SHP77 treated with DMSO at 0.1 percent for 48 hours (cell line): ENCODE measurements around the gene CNN1.

Experiments used
- DNase-seq: peaks from one replicate; lab custom pipeline; 2025; lab: John Stamatoyannopoulos, UW

The CNN1 gene

GRCh38 chr19:11538232-11539036 is at the start of gene CNN1:
TSS of gene CNN1 (plus strand) at chr19:11538851. CDS start at chr19:11538928, 77 bp downstream.
- no peak for DNase-seq

- no peak for DNase-seq
Measured at GRCh38 chr19:11489378-11489777, 49.3 kb upstream of the CNN1 start.

- no peak for DNase-seq
Measured at GRCh38 chr19:11494634-11495285, 43.9 kb upstream of the CNN1 start.

DNA sequence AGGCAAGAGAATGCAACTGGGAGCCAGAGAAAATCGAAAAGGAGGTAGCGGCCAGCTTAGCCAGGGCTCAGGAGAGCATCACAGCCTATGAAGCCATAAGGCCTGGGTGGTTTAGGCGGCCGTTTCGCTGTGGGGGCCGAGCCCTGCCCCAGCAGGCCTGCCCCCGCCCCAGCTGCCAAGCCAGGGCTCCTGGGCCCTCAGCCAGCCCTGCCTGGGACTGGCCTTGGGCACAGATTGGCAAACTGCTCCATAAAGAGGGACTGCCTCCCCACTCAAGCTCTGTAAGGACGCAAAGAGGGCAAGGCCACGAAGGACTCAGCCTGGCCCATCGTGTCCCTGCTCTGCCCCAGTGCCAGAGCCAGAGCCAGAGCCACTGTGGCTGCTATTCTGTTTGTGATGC is 43.2 kb upstream of the CNN1 start:
- DNase-seq = no peak

DNA sequence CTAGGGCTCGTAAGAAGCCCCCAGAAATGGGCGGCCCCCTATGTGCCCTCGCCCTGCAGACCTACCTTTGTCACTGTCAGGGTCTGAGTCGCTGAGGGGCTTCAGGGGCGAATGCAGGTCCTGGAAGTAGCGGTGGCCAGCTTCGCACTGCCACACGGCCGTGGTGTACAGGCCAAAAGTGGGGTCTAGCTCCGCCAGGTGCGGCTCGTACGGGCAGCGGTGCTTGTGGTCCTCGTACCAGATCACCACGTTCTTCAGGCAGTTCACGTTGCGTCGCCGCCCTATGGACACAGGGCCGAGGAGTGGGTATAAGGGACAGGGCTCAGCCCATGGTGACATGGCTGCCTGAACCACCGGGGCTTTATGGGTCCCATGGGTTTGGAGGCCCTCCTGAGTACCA is 42.8 kb upstream of the CNN1 start:
- no peak for DNase-seq

GRCh38 chr19:11496391-11497163 is 42.1 kb upstream of the CNN1 start:
- DNase-seq = peak; percentile 26

- no peak for DNase-seq
Measured at GRCh38 chr19:11499220-11499726, 39.4 kb upstream of the CNN1 start.

DNA sequence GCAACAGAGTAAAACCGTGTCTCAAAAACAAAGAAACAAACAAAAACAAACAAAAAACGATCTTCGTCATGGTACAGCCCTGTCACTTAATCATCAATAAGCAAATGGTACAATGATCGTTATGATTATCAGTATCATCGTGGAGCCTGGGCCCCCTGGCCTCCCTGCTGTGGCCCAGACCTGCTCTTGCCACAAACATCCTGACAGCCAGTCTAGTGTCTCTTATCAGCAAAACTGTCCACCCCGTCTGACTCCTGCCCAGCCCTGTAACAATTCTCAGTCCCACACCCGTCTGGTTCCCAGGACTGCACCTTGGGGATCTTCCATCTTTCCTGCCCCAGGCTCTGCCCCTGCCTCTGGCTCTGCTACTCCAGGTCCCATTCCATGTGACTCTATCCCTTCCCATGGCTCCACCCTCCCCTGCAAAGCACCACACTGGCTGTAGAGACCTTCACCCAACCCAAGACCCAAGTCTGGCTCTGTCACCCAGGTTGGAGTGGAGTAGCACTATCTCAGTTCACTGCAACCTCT is 38.7 kb upstream of the CNN1 start:
- DNase-seq = no peak

DNA sequence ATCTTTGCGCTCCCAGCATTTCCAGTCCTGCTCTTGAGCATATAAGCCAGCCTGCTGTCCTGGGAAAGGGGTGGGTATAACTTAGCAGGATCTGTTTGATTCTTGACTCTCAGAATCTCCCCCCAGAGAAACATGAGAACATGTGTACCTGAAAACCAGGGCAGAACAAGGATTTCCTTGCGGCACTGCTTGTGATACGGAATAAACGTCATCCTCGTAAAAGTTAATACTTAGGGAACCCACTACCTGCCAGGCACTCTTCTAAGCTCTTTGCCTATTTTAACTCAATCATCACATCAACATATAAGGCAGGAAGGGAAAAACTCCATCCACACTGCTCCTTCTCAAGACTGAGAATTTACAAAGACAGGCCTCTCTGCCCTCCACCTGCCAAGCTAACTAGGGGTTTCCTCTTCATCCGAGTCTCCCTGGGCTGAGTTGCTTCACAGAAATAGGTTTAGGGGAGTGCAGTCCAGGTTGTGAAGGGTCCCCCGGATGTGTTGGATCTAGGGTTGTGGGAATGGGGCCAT is 34.1 kb upstream of the CNN1 start:
- DNase-seq = no peak

- DNase-seq = peak; percentile 79
Measured at GRCh38 chr19:11505032-11505503, 33.6 kb upstream of the CNN1 start.

DNA sequence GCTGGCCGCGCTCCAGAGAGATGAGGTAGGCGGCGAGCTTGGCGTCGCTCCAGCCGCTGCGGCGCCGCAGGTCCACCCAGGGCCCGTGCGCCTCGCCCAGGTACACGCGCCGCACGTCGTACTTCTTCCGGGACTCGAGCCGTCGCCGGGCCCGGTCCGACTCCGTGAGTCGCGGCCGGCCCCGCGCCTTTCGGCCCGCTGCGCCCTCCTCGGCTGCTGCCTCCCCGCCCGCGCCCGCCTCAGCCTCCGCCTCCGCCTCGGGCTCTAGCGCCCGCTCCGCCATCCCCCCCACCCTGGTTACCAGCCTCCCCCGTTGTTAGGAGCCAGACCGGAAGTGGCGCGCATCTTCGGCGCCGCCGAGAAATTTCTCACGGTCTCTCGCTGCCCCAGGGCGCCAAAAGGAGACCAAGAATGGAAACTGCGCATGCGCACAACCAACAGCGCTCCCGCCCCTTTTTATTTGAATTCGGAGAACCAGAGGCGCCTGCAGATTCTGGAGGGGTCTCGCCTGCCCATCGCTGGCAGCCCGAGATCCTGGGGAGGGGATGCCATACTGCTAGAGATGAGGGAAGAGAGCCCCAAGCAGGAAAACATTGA is 33.0 kb upstream of the CNN1 start, which contains the start of gene ZNF653:
TSS of gene ZNF653 (minus strand) at position 336 of the 597 bp plus-strand sequence. CDS start at position 283, 53 bp downstream.
- peak; percentile 85 for DNase-seq

GRCh38 chr19:11506101-11506555 is 32.5 kb upstream of the CNN1 start:
- peak; percentile 85 for DNase-seq

DNA sequence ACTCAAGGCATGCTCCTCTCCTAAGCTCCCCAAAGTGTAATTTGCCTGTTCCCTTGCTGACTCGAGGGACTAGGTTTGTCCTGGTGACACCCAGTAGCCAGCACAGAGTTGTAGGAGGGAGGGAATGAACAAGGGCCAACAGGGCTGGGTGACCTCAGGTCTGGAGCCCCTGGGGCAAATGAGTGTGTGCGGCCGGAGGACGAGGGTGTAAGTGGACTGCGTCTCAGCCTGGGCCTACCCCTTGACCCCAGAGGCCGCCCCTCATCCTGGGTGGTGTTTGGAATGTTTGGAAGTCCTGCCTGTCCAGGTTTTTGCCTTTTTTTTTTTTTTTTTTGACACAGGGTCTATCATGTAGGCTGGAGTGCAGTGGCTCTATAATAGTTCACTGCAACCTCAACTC is 31.7 kb upstream of the CNN1 start:
- no peak for DNase-seq

DNA sequence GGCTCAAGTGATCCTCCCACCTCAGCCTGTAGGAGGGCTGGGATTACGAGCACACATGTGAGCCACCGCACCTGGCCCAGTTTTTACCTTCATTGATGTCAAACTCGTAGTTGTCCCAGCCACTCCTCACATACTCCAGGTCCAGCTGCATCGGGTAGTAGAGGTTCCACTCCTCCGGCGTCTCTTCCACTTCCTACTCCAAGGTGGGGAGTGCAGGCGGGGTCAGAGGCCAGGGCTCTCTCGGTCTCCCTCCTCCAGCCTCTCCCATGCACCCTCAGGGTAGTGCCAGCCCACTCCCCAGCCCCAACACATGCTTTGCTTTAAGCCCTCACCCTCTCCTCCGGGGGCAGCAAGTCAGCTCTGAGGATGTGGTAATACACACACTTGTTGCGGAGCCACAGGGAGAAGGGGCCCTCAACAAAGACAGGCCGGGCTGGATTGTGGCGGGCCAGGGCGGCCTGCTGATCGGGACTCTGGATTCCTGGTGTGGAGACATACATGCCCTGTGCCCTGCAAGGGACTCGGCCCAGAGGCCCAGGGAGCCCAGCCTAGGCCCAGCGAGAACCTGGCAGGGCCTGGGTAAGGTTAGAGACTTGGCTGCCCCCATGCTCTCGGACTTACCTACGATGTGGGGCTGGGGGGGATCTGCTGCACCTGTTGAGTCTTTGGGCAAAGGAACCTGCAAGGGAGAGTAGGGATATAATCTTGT is 31.1 kb upstream of the CNN1 start:
- no peak for DNase-seq

DNA sequence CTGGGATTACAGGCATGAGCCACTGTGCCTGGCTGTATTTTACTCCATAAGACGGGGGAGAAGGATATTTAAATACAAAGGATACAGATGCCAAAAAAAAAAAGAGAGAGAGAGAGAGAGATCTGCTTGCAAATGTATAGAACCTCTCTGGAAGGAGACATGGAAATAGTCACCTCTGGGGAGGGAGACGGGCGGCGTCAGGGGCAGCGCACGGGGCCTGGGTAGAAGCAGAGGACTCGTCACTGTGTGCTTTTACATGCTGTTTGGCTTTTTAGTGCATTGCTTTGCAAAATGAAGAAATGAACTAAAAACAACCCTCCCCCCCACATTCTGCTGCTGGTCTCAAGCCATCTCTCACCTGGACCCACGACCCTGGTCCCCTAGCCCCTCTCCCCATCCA is 28.2 kb upstream of the CNN1 start:
- no peak for DNase-seq

GRCh38 chr19:11513946-11514345 is 24.7 kb upstream of the CNN1 start:
- DNase-seq = no peak

DNA sequence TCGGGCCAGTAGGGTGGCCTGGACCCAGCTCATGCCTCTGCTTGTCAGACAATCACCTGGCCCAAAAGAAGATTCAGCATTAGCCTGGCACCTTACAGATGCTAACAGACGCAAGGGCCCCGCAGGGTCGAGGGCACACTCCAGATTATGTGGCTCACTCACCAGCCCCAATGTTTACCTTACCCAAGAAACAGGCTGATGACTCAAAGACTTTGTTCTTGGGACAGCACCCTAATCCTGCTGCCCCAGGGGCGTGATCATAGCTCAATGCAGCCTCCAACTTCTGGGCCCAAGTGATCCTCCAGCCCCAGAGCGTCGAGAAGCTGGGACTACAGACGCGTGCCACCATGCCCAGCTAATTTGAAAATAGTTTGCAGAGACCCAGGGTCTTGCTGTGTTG is 19.5 kb upstream of the CNN1 start:
- no peak for DNase-seq

DNA sequence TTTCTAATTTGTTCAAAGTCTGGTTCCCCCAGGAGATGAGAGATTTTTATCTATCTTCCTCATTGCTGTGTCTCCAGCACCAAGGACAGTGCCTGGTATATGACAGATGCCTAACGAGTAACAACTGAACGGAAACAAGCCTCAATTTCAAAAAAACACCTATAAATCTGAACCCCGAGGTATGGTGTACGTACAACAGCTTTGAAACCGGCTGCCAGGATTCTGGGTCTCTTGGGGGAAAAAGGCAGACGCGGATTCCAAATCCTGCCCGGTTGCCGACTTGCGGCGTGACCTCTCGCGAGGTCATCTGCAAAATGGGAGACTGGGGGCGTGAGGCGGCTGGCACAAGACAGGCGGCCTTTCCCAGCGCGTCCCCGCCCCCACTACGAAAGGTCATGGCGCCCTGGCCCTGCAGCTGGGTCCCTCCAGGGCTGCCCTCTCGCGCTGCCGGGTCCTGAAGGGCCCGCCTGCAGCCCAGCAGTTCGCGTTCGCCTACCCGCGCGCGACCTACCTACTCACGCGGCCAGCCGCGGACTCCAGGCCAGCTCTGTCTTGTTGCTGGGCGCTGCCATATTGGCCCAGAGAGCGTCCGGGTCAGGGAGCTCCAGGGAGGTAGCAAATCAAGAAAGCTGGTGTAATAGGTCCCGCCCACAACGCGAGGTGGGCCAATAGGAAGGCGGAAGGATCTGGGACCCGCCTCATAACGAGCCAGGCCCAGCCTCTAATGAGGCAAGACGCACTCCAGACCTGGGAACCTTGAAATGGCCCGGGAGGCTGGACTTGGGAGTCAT is 9.9 kb upstream of the CNN1 start, which contains the start of gene ECSIT:
TSS of gene ECSIT (minus strand) at position 584 of the 791 bp plus-strand sequence. CDS start 9,964 bp downstream, outside the sequence.
- DNase-seq = peak; percentile 92

DNA sequence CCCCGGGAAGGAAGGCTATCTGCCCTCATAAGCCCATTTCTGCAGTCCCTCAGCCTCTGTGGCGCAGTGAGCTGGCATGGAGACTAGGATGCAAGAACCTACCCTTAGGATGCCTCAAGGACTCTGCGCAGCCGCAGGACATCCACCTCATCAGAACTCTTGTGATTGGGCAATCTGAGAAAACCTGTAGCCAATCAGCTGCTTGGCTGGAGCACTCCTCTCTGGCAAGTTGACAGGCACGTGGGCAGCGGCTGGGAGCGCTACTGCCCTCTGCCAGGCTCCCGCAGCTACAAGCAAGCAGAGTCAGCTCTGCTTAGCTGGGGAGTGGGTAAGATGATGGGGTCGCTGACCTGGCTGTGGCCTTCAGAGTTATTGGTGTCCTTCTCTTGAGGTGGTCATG is 8.2 kb upstream of the CNN1 start:
- peak; percentile 97 for DNase-seq

DNA sequence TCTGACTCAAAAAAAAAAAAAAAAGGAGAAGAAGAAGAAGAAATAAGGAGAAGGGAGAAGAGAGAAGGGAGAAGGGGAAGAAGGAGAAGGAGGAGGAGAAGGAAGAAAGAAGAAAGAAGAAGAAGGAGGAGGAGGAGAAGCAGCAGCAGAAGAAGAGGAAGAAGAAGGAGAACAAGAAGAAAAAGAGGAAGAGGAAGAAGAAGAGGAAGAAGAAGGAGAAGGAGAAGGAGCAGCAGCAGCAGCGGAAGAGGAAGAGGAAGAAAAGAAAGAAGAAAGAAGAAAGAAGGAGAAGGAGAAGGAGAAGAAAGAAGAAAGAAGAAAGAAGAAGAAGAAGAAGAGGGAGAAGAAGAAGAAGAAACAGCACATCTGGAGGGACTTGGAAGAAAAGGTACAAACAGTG is 4.1 kb upstream of the CNN1 start:
- DNase-seq = no peak
